Bronchial epithelial cell (primary cell): ENCODE measurements around the gene RTL5. TPM values are rescaled to one million over a fixed set of nuclear protein-coding genes. Genes with fewer than 3 reads are reported as not detected.

Experiments
- DNase-seq: peaks from one replicate; pipeline ENCODE4 v3.0.0-alpha.2; 2010; ENCODE audit warnings: low read depth
- FAIRE-seq: peaks from 2 replicates; lab custom pipeline; 2011; peaks lifted over from hg19 to GRCh38; lab: Jason Lieb, UNC
- H3K27me3 ChIP-seq: 2 replicates; pipeline ENCODE4 v1.5.1; 2011; ENCODE audit warnings: low read length; ENCODE audit not compliant: control insufficient read depth, insufficient read depth
- H3K36me3 ChIP-seq: 2 replicates; pipeline ENCODE4 v1.5.1; 2011; ENCODE audit warnings: low read length; ENCODE audit not compliant: control insufficient read depth, insufficient read depth
- H3K4me3 ChIP-seq: 2 replicates; pipeline ENCODE4 v1.5.1; 2011; ENCODE audit warnings: mild to moderate bottlenecking, low read depth, low read length, control low read depth
- total RNA-seq: library from RNA; depleted of rRNA; stranded (reverse); fragments of >200 nt; gene quantifications from 2 replicates; pipeline ENCODE4 v1.2.1, GENCODE V29; 2014
- TF ChIP-seq, protein P1 (sequence below): IDR thresholded peaks from 2 replicates; pipeline ENCODE4 v1.5.1; 2011; ENCODE audit warnings: mild to moderate bottlenecking, moderate library complexity, low read length, control low read depth, inconsistent platforms; ENCODE audit not compliant: insufficient read depth, severe bottlenecking

The RTL5 gene
- total RNA-seq, 1 donor from 2014 or later: not detected

- H3K27me3 ChIP-seq: no peaks in the 10 kb centered on the region
- no peak for FAIRE-seq
- no peaks in the 10 kb centered on the region for H3K36me3 ChIP-seq
- no peak for DNase-seq
- H3K4me3 ChIP-seq: no peak overlapping the region
- TF ChIP-seq, protein P1, sequence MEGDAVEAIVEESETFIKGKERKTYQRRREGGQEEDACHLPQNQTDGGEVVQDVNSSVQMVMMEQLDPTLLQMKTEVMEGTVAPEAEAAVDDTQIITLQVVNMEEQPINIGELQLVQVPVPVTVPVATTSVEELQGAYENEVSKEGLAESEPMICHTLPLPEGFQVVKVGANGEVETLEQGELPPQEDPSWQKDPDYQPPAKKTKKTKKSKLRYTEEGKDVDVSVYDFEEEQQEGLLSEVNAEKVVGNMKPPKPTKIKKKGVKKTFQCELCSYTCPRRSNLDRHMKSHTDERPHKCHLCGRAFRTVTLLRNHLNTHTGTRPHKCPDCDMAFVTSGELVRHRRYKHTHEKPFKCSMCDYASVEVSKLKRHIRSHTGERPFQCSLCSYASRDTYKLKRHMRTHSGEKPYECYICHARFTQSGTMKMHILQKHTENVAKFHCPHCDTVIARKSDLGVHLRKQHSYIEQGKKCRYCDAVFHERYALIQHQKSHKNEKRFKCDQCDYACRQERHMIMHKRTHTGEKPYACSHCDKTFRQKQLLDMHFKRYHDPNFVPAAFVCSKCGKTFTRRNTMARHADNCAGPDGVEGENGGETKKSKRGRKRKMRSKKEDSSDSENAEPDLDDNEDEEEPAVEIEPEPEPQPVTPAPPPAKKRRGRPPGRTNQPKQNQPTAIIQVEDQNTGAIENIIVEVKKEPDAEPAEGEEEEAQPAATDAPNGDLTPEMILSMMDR: no peak
Observed at GRCh38 chrX:72086995-72087394, 44.7 kb downstream of the RTL5 start.

- Histone ChIP-seq H3K36me3 (no peaks in the 10 kb centered on the region), H3K4me3 (no peak overlapping the region), H3K27me3 (no peaks in the 10 kb centered on the region)
- TF ChIP-seq, protein P1: no peak
- no peak for DNase-seq
- FAIRE-seq: no peak
Observed at GRCh38 chrX:72084114-72084513, 47.6 kb downstream of the RTL5 start.

GRCh38 chrX:72083291-72083690 is 48.4 kb downstream of the RTL5 start:
- FAIRE-seq (no peak), DNase-seq (no peak)
- Histone ChIP-seq H3K4me3 (no peak overlapping the region), H3K27me3 (no peaks in the 10 kb centered on the region), H3K36me3 (no peaks in the 10 kb centered on the region)
- TF ChIP-seq, protein P1: no peak

GRCh38 chrX:72081605-72082320 is 50.0 kb downstream of the RTL5 start:
- H3K27me3 ChIP-seq: no peaks in the 10 kb centered on the region
- H3K36me3 ChIP-seq: no peaks in the 10 kb centered on the region
- H3K4me3 ChIP-seq: no peak overlapping the region
- DNase-seq (no peak), FAIRE-seq (no peak)
- TF ChIP-seq, protein P1: no peak

- no peak for DNase-seq
- TF ChIP-seq, protein P1: no peak
- no peak for FAIRE-seq
- Histone ChIP-seq H3K27me3 (no peaks in the 10 kb centered on the region), H3K4me3 (no peak overlapping the region), H3K36me3 (no peaks in the 10 kb centered on the region)
Observed at GRCh38 chrX:72080800-72081199, 50.9 kb downstream of the RTL5 start.

DNA sequence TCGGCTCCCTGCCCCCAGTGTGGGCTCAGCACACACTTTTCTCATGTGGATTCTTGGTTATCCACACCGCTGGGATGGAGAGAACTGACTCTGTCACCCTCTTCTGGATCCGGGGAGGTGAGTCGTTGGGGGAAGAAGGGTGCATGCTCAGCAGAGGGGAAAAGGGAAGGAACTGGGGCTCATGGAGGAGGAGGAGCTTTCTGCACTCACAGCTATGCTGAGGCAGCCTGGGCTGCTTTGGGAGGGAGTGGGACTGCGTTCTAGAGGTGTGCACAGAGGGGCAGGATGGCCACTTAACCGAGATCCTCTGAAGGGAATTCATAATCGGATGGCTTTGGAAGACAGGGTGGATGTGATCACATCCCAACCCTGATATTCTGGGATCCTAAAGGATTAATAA is 51.6 kb downstream of the RTL5 start:
- FAIRE-seq (no peak), DNase-seq (no peak)
- H3K4me3 ChIP-seq: no peak overlapping the region
- TF ChIP-seq, protein P1: no peak
- no peaks in the 10 kb centered on the region for H3K36me3 ChIP-seq
- no peaks in the 10 kb centered on the region for H3K27me3 ChIP-seq
